Measurements from ENCODE around the gene ZNF141.

DNA sequence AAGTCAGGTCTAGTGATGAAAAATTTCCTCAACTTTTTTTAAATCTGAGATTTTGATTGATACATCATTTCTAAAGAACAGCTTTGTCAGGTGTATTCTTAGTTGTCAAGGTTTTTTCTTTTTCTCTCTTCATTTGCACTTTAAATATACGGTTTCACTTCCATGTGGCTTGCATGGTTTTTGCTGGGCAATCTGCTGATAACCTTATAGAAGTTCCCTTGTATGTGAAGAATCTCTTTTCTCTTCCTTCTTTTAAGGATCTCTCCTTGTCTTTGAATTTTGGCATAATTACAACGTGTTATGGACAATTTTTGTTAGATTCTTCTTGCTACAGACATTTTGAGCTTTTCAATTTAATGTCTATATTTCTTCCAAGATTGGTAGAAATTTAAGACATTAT is 85.0 kb downstream of the ZNF141 start:
- TF ChIP-seq EZH2 (IDR thresholded peaks at IDR 0.05; ENCODE audit: borderline replicate concordance, control insufficient read depth, low read depth, low read length), result no peak
- TF ChIP-seq HDAC2 (IDR thresholded peaks at IDR 0.05), result no peak
- no peak for TF ChIP-seq YBX1 (IDR thresholded peaks at IDR 0.05)
- no peak for TF ChIP-seq CTCF (IDR thresholded peaks at IDR 0.05 in 2 of 3, conservative IDR thresholded peaks at IDR 0.05 in 1 of 3; ENCODE audit: control insufficient read depth in 2 of 3, extremely low read depth in 1 of 3, insufficient read depth in 1 of 3, low read depth in 3 of 3, low read length in 3 of 3)
